GM19035 (cell line): ENCODE data around the gene FAM53C.
"Not testable (repeated sequence)": the region's sequence is repeated elsewhere in the genome, so short reads cannot be mapped to it uniquely, and the experiment has no call there.

Experiments
- ATAC-seq: cut with Tn5 transposase; IDR thresholded peaks from one replicate; pipeline ENCODE4 v1.9.1; 2021; ENCODE audit not compliant: unreplicated experiment

Gene FAM53C

GRCh38 chr5:138389911-138390310 is 51.8 kb downstream of the FAM53C start:
- ATAC-seq: not testable (repeated sequence)

DNA sequence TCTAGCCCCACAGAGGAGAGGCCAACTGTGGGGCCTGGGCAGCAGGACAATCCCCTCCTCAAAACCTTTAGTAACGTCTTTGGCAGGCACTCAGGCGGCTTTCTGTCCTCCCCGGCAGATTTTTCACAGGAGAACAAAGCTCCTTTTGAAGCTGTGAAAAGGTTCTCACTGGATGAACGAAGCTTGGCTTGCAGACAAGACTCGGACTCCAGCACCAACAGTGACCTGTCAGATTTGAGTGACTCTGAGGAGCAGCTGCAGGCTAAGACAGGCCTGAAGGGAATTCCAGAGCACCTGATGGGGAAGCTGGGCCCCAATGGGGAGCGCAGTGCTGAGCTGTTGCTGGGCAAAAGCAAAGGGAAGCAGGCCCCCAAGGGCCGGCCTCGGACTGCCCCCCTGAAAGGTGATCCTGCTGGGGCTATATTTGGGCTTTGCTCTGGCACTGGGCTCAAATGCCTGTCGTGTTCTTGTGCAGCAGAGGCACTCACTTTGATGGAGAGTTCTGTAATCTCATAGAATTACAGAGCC is 53.9 kb downstream of the FAM53C start:
- ATAC-seq: no peak
